Neutrophil (primary cell): ENCODE data around the gene ABHD13.

ENCODE experiments used
- H3K27ac ChIP-seq: fragments of 200-600 bp; sonication (generic); 2 replicates; pipeline ENCODE4 v1.5.1; 2016; ENCODE audit warnings: mild to moderate bottlenecking, moderate library complexity
- H3K27me3 ChIP-seq: fragments of 200-600 bp; sonication (generic); 2 replicates; pipeline ENCODE4 v1.6.0; 2016; ENCODE audit warnings: mild to moderate bottlenecking
- H3K36me3 ChIP-seq: fragments of 200-600 bp; sonication (generic); 2 replicates; pipeline ENCODE4 v1.5.1; 2017
- H3K4me1 ChIP-seq, 2 experiments: fragments of 200-600 bp in 1 of 2; sonication (generic) in 1 of 2; 1 replicate in 1 of 2; 2 replicates in 1 of 2; pipeline versions ENCODE4 v1.5.1 to v1.6.1; 2013 to 2016; ENCODE audit warnings: low read depth in 1 of 2, low read length in 1 of 2, mild to moderate bottlenecking in 1 of 2, moderate library complexity in 1 of 2; ENCODE audit not compliant: control insufficient read depth in 1 of 2, insufficient read depth in 1 of 2
- H3K4me3 ChIP-seq, 2 experiments: fragments of 200-600 bp in 1 of 2; sonication (generic) in 1 of 2; 1 replicate in 1 of 2; 2 replicates in 1 of 2; pipeline ENCODE4 v1.5.1; 2013 to 2016; ENCODE audit warnings: low read depth in 1 of 2, low read length in 1 of 2, mild to moderate bottlenecking in 1 of 2, moderate library complexity in 1 of 2
- H3K9me3 ChIP-seq: fragments of 200-600 bp; sonication (generic); 2 replicates; pipeline ENCODE4 v1.5.1; 2016
- TF ChIP-seq, protein P1 (sequence below): fragments of 200-600 bp; sonication (generic); IDR thresholded peaks from 2 replicates; pipeline ENCODE4 v1.5.1; 2016; ENCODE audit warnings: antibody characterized with exemption

Gene ABHD13

DNA sequence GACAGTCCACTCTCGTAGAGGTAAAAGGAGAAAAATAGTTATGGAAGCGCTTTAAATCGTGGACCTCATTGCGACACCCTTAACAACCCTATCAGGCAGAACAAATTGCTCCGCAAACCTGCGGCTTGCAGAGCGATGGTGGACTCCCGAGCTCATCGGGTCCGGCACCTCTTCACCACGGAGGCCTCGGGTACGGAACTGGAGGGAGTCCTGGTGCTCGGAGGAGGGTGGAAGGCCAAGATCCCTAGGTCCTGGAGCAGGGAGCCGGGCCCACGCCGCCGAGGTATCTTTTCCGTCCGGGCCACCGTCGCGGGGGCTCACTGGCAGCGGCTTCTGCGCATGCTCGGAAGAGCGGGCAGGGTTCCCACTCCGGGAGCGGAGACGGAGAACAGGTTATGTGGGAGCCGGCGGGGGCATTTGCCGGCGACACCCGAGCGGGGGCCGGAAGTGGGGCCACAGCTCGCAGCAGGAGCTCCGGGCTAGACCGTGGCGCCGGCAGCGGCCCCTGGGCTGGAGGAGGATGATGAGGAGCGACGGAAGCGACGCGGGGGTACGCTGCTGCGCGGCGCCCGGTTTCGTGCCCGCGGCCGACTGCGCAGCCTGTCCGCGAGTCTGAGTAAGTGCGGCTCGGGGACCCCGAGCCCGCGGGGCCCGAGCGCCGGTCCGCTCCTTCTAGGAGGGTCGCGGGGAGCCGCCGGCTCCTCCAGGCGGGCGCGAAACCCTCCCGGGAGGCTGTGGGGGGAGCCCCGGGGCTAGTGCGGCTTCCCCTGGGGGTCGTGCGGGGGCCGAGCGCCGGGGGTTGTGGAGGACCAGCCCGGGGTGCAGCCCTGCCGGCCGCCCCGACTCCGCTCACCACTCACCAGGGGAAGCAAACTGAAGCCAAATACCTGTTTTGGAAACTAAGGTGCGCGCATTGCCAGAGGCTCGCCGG, at the start of gene ABHD13:
TSS of gene ABHD13 (plus strand) at position 349 of the 931 bp plus-strand sequence. CDS start 10,827 bp downstream, outside the sequence.
- Histone ChIP-seq H3K36me3 (no peaks in the 10 kb centered on the region), H3K4me3 (peak within 1 kb of the TSS; percentile 92), H3K9me3 (no peaks in the 10 kb centered on the region), H3K27ac (peak within 1 kb of the TSS; percentile 85), H3K27me3 (no peaks in the 10 kb centered on the region), H3K4me1 (peaks cover 39 to 56% of the 10 kb centered on the region in 2 experiments)
- TF ChIP-seq, protein P1, sequence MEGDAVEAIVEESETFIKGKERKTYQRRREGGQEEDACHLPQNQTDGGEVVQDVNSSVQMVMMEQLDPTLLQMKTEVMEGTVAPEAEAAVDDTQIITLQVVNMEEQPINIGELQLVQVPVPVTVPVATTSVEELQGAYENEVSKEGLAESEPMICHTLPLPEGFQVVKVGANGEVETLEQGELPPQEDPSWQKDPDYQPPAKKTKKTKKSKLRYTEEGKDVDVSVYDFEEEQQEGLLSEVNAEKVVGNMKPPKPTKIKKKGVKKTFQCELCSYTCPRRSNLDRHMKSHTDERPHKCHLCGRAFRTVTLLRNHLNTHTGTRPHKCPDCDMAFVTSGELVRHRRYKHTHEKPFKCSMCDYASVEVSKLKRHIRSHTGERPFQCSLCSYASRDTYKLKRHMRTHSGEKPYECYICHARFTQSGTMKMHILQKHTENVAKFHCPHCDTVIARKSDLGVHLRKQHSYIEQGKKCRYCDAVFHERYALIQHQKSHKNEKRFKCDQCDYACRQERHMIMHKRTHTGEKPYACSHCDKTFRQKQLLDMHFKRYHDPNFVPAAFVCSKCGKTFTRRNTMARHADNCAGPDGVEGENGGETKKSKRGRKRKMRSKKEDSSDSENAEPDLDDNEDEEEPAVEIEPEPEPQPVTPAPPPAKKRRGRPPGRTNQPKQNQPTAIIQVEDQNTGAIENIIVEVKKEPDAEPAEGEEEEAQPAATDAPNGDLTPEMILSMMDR: peak; percentile 37

DNA sequence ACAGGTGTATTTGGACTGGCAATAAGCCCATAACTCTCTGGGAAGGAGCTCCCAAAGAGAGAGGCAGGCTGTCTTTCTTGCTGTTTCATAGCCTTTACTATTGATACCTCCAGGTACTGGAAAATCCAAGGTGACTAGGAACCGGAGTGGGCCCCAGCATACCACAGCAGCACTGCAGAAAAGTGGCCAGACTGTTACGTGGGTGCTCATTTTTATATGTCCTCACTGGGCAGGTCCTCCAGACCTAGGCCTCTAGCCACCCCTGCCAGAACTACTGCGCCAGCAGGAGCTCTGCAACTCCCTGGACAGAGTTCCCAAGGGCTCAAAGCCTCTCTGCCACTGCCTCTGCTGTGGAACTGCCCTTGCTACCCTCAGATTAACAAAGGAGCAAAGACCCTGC, 49.3 kb upstream of the ABHD13 start:
- TF ChIP-seq, protein P1: no peak
- no peaks in the 10 kb centered on the region for H3K9me3 ChIP-seq

DNA sequence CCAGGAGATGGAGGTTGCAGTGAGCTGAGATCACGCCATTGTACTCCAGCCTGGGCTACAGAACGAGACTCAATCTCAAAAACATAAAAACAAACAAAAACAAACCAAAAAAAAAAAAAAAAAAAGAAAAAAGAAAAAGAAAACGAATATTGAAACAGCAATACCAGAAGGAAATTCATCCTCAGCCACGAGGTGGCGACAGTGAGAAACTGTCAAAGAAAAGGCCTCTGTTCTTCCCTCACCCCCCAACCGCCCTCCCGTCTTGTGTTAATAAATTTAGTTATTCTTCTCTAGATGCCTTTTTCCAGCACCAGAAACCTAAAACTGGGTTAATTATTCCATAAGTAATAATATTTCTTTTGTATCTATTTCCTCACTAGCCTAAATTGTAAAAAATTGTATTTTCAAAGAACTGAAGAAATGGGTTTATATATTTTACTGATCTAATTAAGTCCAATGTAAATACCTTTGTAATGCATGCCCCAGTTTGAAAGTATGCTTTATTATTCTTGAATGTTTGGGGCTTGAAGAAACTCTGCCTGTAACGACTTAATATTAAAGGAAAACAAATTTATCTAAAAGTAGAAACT, 41.4 kb upstream of the ABHD13 start:
- H3K4me3 ChIP-seq: no peak overlapping the region
- no peaks in the 10 kb centered on the region for H3K4me1 ChIP-seq
- TF ChIP-seq, protein P1: no peak
- no peak overlapping the region for H3K27ac ChIP-seq
- H3K27me3 ChIP-seq: no peaks in the 10 kb centered on the region
- H3K9me3 ChIP-seq: no peaks in the 10 kb centered on the region
- H3K36me3 ChIP-seq: no peaks in the 10 kb centered on the region

More for the DNA sequence above, 49.3 kb upstream of the ABHD13 start:
- H3K36me3 ChIP-seq: no peaks in the 10 kb centered on the region
- no peaks in the 10 kb centered on the region for H3K4me1 ChIP-seq
- H3K27me3 ChIP-seq: no peaks in the 10 kb centered on the region
- no peak overlapping the region for H3K27ac ChIP-seq
- no peak overlapping the region for H3K4me3 ChIP-seq

DNA sequence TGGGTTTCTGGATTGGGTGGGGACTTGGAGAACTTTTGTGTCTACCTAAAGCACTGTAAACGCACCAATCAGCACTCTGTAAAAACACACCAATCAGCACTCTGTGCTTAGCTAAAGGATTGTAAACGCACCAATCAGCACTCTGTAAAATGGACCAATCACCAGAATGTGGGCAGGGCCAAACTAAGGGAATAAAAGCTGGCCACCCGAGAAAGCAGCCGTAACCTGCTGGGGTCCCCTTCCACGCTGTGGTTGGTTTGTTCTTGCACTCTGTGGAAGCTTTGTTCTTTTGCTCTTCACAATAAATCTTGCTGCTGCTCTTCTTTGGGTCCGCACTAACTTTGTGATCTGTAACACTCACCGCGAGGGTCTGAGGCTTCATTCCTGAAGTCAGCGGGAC, 40.1 kb upstream of the ABHD13 start:
- H3K9me3 ChIP-seq: no peaks in the 10 kb centered on the region
- TF ChIP-seq, protein P1: no peak
- H3K27me3 ChIP-seq: no peaks in the 10 kb centered on the region
- no peak overlapping the region for H3K4me3 ChIP-seq
- no peaks in the 10 kb centered on the region for H3K4me1 ChIP-seq
- H3K27ac ChIP-seq: no peak overlapping the region
- no peaks in the 10 kb centered on the region for H3K36me3 ChIP-seq

DNA sequence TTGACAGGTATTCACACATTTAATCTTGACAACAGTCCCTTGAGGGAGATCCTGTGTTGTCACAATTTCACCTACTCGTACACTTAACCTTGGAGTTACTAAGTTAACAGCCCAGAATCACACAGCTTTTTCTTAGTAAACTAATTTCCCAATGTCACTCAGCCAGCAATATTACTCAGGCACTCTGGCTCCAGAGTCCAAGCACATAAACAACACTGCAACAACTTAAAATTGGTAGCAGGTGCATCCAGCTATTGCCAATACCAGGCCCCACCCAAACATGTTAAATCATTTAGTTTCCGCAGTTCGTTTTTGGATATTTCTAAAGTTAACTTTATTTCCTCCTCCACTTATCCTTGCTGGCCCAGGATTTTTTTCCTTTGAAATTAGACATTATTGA, 35.5 kb upstream of the ABHD13 start:
- Histone ChIP-seq H3K36me3 (no peaks in the 10 kb centered on the region), H3K9me3 (no peaks in the 10 kb centered on the region), H3K4me3 (no peak overlapping the region), H3K27ac (no peak overlapping the region), H3K27me3 (no peaks in the 10 kb centered on the region), H3K4me1 (no peaks in the 10 kb centered on the region)
- TF ChIP-seq, protein P1: no peak
